Upper lobe of right lung (tissue), 1 donor: ENCODE measurements around the gene LYPD8. TPM values are rescaled to one million over a fixed set of nuclear protein-coding genes. Genes with fewer than 3 reads are reported as not detected.
A peak's percentile ranks its signal among the peaks of the same experiment; 100 is the strongest.
"Not testable (repeated sequence)": the region's sequence is repeated elsewhere in the genome, so short reads cannot be mapped to it uniquely, and the experiment has no call there.

Experiments used
- ATAC-seq: fragments of 200-7000 bp; cut with Tn5 transposase; one replicate; pipeline ENCODE4 v1.9.1; 2020; ENCODE audit warnings: mild to moderate bottlenecking, moderate library complexity
- DNase-seq: peaks from one replicate; pipeline ENCODE4 v3.0.0-alpha.2; 2020
- H3K27ac ChIP-seq: fragments of 200-600 bp; one replicate; pipeline ENCODE4 v1.8.0; 2022
- H3K27me3 ChIP-seq: fragments of 200-600 bp; one replicate; pipeline ENCODE4 v1.8.0; 2022; ENCODE audit warnings: mild to moderate bottlenecking
- H3K36me3 ChIP-seq: fragments of 200-600 bp; one replicate; pipeline ENCODE4 v1.8.0; 2022
- H3K4me1 ChIP-seq: fragments of 200-600 bp; one replicate; pipeline ENCODE4 v1.8.0; 2022
- H3K4me3 ChIP-seq: fragments of 200-600 bp; one replicate; pipeline ENCODE4 v1.8.0; 2022; ENCODE audit warnings: mild to moderate bottlenecking
- H3K9me3 ChIP-seq: fragments of 200-600 bp; one replicate; pipeline ENCODE4 v1.8.0; 2022
- intact Hi-C: fragments of 100-400 bp; cut with DNase I; formaldehyde crosslinking; loops from one replicate; pipeline ENCODE4 v1.11.0; 2022
- total RNA-seq: library from RNA; stranded (reverse); fragmentation: NEBNext Ultra II Directional; extraction: Animal tissue kit (Norgen Biotek cat#: 25700); gene quantifications from one replicate; pipeline ENCODE4 v1.2.1, GENCODE V29; 2021
- TF ChIP-seq, protein P1 (sequence below): fragments of 200-600 bp; IDR thresholded peaks from one replicate; pipeline ENCODE4 v1.8.0; 2022; ENCODE audit warnings: antibody characterized with exemption
- donor health status: DM: no; HTN: yes; CAD: no; lungs with severe emphysema.

LYPD8 gene
- total RNA-seq, 1 donor from 2014 or later, result not detected

DNA sequence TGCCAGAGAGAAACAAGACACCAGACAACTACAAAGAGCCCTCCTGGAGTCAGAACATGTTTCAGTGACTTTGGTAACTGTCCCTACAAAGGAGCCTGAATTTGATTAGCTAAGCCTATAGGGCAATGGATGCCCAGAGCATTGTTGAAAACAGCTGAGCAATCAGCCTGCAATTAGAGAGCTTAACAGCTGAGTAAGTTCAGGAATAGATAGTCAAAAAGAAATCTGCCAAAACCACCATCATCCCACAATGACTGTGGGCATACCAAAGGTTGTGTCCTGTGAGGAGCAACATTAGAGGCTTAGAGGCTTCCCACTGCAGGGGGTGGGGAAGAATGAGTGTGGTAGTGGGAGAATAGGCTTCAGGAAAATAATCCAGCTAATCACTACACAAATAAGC, 38.0 kb upstream of the LYPD8 start:
- no peaks in the 10 kb centered on the region for H3K4me1 ChIP-seq
- DNase-seq, result no peak
- H3K4me3 ChIP-seq, result no peak overlapping the region
- intact Hi-C loops, result no loop called here
- no peak overlapping the region for H3K27ac ChIP-seq
- TF ChIP-seq, protein P1, sequence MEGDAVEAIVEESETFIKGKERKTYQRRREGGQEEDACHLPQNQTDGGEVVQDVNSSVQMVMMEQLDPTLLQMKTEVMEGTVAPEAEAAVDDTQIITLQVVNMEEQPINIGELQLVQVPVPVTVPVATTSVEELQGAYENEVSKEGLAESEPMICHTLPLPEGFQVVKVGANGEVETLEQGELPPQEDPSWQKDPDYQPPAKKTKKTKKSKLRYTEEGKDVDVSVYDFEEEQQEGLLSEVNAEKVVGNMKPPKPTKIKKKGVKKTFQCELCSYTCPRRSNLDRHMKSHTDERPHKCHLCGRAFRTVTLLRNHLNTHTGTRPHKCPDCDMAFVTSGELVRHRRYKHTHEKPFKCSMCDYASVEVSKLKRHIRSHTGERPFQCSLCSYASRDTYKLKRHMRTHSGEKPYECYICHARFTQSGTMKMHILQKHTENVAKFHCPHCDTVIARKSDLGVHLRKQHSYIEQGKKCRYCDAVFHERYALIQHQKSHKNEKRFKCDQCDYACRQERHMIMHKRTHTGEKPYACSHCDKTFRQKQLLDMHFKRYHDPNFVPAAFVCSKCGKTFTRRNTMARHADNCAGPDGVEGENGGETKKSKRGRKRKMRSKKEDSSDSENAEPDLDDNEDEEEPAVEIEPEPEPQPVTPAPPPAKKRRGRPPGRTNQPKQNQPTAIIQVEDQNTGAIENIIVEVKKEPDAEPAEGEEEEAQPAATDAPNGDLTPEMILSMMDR, result no peak
- no peaks in the 10 kb centered on the region for H3K9me3 ChIP-seq
- no peaks in the 10 kb centered on the region for H3K27me3 ChIP-seq
- H3K36me3 ChIP-seq, result no peaks in the 10 kb centered on the region
- ATAC-seq, result no peak

DNA sequence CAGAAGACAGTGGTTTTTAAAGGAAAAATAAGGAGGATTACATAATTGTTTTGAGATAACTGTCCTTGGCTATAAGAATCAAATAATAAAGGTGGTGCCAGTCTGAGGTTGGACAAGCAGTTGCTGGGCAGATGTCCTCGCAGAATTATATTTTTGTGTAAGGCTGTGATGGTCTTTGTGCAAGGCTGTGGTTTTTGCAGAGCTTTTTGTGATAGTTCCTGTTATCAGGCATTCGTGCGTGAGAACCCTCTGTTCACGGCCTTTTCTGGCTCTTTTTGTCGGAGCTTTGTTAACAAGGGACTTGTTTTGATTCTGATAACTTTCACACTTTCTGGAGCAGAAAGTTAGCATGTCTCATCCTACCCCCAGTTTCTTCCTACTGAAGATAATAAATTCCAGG, 36.8 kb upstream of the LYPD8 start:
- TF ChIP-seq, protein P1, result no peak
- intact Hi-C loops, result no loop called here
- no peaks in the 10 kb centered on the region for H3K27me3 ChIP-seq
- no peaks in the 10 kb centered on the region for H3K9me3 ChIP-seq
- H3K4me1 ChIP-seq, result no peaks in the 10 kb centered on the region
- H3K27ac ChIP-seq, result no peak overlapping the region
- ATAC-seq (peak; percentile 48), DNase-seq (no peak)
- no peaks in the 10 kb centered on the region for H3K36me3 ChIP-seq
- no peak overlapping the region for H3K4me3 ChIP-seq

DNA sequence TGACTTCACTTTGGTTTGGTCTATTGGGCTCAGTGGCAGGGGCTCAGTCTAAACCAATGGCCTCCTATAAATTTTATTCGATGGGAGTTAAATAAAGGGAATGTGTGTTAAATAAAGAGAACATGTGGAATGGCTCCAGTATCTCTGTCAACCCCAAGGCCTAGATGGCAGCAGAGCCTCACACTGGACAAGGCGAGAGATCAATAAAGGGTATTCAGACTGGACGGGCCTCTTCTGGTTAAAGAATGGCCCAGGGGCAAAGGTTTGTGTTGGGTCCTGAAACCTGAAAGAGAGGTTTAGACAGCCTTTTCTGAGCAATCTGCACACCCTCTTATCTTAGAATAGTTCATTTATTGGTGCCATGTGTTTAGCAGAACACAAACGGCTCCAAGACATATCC, 35.5 kb upstream of the LYPD8 start:
- H3K9me3 ChIP-seq, result no peaks in the 10 kb centered on the region
- ATAC-seq (no peak), DNase-seq (no peak)
- TF ChIP-seq, protein P1, result no peak
- no peak overlapping the region for H3K27ac ChIP-seq
- H3K27me3 ChIP-seq, result no peaks in the 10 kb centered on the region
- H3K4me1 ChIP-seq, result no peaks in the 10 kb centered on the region
- intact Hi-C loops, result no loop called here
- no peak overlapping the region for H3K4me3 ChIP-seq
- no peaks in the 10 kb centered on the region for H3K36me3 ChIP-seq

DNA sequence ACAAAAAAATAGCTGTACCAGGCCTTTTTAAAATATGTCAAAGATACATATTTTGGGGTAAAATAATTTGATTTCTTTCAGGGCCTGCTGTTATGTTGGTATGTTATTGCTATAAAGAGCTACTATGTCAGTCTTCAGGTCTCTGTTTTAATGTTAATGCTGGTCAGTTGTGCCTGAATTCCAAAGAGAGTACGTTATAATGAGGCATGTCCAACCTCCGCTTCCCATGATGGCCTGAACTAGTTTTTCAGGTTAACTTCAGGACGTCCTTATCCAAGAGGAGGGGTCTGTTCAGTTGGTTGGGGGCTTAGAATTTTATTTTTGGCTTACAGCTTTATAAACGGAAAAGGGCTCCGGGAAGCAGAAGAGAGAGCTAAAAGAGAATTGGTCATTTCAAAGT, 34.9 kb upstream of the LYPD8 start:
- intact Hi-C loops, result no loop called here
- H3K4me3 ChIP-seq, result no peak overlapping the region
- ATAC-seq (no peak), DNase-seq (no peak)
- TF ChIP-seq, protein P1, result no peak
- H3K27ac ChIP-seq, result no peak overlapping the region
- no peaks in the 10 kb centered on the region for H3K4me1 ChIP-seq
- H3K36me3 ChIP-seq, result no peaks in the 10 kb centered on the region
- H3K9me3 ChIP-seq, result no peaks in the 10 kb centered on the region
- no peaks in the 10 kb centered on the region for H3K27me3 ChIP-seq

DNA sequence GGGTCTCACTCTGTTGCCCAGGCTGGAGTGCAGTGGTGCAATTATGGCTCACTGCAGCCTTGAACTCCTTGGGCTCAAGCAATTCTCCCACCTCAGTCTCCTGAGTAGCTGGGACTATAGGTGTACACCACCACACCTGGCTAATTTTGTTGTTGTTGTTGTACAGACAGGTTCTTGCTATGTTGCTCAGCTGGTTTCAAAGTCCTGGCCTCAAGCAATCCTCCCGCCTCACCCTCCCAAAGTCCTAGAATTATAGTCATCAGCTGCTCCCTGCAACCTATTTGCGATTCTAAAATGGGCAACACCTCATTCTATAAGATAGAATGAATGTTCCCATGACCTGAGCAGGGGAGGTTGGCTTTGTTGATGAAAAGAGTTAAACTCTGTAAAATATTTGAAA, 33.8 kb upstream of the LYPD8 start:
- ATAC-seq, intact Hi-C loops, H3K9me3 ChIP-seq, DNase-seq, H3K4me1 ChIP-seq, H3K27me3 ChIP-seq, H3K36me3 ChIP-seq, H3K4me3 ChIP-seq, H3K27ac ChIP-seq: not testable (repeated sequence)

DNA sequence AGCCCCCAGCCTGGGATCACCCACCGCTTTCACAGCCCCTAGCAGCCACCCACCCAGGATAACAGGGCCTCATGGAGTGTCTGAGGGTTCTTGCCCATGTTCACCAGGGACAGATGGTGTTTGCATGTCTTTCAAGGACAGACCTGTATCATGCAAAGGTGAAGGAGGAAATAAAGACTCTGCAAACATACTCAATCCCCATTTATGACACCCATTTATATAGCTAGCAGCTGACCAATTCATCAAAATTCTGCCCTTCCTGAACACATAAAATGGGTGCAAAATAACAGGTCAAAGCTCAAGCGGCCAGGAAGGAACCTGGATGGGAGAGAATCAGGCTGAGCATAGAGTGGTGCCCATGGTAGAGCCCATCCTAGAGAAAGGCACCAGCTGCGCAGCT, 32.8 kb upstream of the LYPD8 start:
- Histone ChIP-seq H3K27me3 (no peaks in the 10 kb centered on the region), H3K4me3 (no peak overlapping the region), H3K27ac (no peak overlapping the region), H3K9me3 (no peaks in the 10 kb centered on the region), H3K36me3 (no peaks in the 10 kb centered on the region), H3K4me1 (no peaks in the 10 kb centered on the region)
- DNase-seq (no peak), ATAC-seq (no peak)
- TF ChIP-seq, protein P1, result no peak
- intact Hi-C loops, result no loop called here
